GM21367 (cell line): ENCODE data around the gene FAM163B.

ENCODE experiments used
- ATAC-seq: cut with Tn5 transposase; IDR thresholded peaks from one replicate; pipeline ENCODE4 v1.9.1; 2021; ENCODE audit not compliant: unreplicated experiment

Gene FAM163B

DNA sequence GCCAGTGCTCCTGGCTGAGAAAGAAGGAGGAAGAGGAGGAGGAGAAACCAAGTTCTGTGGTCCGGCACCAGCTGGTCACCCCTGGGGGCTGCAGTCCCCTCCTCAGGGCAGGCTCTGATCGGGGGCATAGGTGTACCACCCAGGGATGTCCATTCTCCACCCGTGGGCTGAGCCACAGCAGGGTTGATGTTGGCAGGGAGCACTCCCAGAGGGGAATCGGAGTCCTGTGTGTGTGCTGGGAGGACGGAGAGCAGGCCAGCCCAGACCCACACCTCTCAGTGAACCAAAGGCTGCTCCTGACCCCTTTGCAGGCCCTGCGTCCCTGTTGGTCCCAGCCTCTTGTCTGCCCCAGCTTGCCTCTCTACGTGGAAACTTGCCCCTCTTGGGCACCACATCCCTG, 79.3 kb downstream of the FAM163B start:
- ATAC-seq = no peak

DNA sequence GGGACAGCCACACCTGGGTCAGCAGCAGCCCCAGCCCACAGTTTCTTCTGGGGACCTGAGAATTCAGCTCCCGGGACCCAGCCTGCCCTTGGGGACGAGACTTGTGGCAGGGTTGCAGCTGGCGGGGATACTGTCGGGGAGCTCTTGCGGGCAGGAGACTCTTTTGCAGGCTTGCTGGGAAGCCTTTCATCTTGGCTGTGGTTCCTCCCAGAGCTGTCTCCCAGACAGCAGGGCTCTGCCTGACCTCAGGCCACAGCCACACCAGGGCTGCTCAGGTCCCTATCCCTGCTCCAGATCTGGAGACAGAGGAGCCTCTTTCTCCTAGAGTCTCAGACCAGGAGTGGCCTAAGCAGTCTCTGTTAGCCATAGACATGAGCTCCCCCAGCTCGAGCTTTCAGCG, 79.7 kb downstream of the FAM163B start:
- ATAC-seq = no peak

DNA sequence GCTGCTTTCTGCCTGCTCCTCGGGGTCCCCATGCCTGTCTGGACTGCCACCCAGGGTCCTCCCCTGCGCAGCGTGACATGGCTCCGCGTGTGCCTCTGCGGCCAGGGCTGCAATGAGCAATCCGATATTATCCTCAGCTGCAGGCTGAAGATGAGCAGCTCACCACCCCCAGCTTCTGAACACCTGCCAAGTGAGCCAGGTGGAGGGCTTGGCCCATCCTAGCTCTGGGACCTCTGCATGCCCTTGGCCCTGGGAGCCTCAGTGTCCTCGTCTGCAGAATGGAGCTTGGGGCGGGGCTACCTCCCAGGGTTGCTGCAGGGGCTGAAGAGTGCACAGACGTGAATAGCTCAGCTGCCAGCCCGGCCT, 80.3 kb downstream of the FAM163B start:
- no peak for ATAC-seq

DNA sequence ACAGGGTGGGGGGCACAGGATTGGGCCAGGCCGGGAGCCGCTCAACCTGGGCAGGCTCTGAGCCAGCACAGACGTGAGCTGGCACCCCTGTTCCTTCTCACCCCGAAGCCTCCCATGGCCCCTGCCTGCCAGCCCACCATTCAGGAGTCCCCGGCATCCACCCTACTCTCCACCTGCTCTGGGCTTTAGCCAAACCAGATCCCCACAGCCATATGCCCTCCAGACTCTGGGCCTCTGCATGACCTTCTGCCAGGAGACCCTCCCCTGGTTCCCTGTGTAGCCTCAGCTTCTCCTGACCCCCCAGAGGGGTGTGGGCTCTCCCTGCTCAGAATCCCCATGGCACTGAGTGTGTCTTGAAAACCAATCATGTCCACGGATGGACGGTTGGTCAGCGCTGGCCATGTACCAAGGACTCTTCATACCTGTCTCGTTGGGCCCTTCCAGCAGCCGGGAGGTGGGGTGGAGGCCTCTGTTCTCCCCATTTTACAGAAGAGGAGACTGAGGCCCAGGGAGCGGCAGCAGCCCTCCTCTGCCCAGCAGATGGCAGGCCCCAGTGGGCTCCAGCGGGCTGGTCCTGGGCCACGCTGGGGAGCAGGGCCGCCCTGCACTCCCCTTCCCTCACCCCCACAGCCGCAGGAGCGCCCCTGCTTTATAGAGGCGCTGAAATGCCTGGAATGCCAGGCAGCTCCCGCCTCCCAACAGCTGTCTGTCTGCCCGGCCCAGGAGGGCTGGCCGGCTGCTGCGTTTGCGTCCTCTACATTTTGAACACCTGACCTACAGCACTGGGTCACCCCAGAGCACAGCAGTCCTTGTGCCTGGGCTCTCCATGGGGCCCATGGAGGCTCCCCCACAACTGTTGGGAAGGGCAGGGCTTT, 81.0 kb downstream of the FAM163B start:
- ATAC-seq = no peak

DNA sequence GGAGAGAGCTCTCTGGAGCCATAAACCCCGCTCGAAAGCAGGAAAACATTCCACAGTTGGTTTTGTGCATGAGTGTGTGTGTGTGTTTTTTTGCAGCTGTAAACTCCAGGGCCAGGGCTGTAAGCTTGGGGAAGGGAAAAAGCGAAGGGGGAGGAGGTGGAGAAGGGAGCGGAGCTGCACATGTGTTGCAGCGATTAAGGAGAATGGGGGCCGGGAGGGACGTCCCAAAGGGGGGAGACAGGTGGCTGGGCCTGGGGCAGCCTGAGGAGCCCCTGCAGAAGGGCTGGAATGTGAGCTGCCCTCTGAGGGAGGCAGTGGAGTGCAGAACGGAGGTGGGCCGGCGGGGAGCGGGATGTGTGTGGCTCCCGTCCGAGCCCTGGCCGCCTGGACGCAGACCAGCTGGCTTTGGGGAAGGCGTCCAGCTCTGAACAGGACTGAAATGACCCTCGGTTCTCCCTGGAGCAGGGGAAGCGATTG, 81.7 kb downstream of the FAM163B start:
- ATAC-seq = no peak
